GM06990 (cell line): Measurements from ENCODE around the gene MPPED1.
A peak's percentile ranks its signal among the peaks of the same experiment; 100 is the strongest.

Experiments used
- DNase-seq: peaks from one replicate; pipeline ENCODE4 v3.0.0-alpha.2; 2011; ENCODE audit not compliant: insufficient read length; ENCODE audit errors: extremely low read depth
- H3K27me3 ChIP-seq: replicated peaks from 2 replicates; pipeline ENCODE4 v1.6.0; 2011; ENCODE audit warnings: low read length; ENCODE audit not compliant: control insufficient read depth, insufficient read depth
- H3K36me3 ChIP-seq: 2 replicates; pipeline ENCODE4 v1.5.1; 2011; ENCODE audit warnings: low read length; ENCODE audit not compliant: control insufficient read depth, insufficient read depth
- H3K4me3 ChIP-seq: replicated peaks from 2 replicates; pipeline ENCODE4 v1.5.1; 2011; ENCODE audit warnings: low read depth, mild to moderate bottlenecking, control low read depth, low read length
- CTCF ChIP-seq: IDR thresholded peaks from 2 replicates; pipeline ENCODE4 v1.5.1; 2011; ENCODE audit warnings: low read length, control low read depth, mild to moderate bottlenecking, inconsistent platforms; ENCODE audit not compliant: insufficient read depth, poor library complexity, severe bottlenecking

Gene MPPED1

GRCh38 chr22:43477966-43478365, 66.2 kb downstream of the MPPED1 start:
- DNase-seq = no peak
- no peak overlapping the region for H3K4me3 ChIP-seq
- H3K36me3 ChIP-seq = no peaks in the 10 kb centered on the region
- no peaks in the 10 kb centered on the region; the same call in 1 of the 2 replicates for H3K27me3 ChIP-seq
- TF ChIP-seq CTCF = no peak

GRCh38 chr22:43478621-43479300, 66.9 kb downstream of the MPPED1 start:
- no peak for TF ChIP-seq CTCF
- Histone ChIP-seq H3K4me3 (no peak overlapping the region), H3K36me3 (no peaks in the 10 kb centered on the region), H3K27me3 (no peaks in the 10 kb centered on the region; the same call in 1 of the 2 replicates)
- no peak for DNase-seq

- no peak for TF ChIP-seq CTCF
- Histone ChIP-seq H3K4me3 (no peak overlapping the region), H3K27me3 (no peaks in the 10 kb centered on the region; the same call in 1 of the 2 replicates), H3K36me3 (no peaks in the 10 kb centered on the region)
- DNase-seq = no peak
These were observed 67.6 kb downstream of the MPPED1 start for GRCh38 chr22:43479301-43479950.

- H3K27me3 ChIP-seq = no peaks in the 10 kb centered on the region
- no peak for TF ChIP-seq CTCF
- DNase-seq = no peak
- H3K4me3 ChIP-seq = no peak overlapping the region
- no peaks in the 10 kb centered on the region for H3K36me3 ChIP-seq
These were observed 68.1 kb downstream of the MPPED1 start for GRCh38 chr22:43479962-43480361.

- peak; percentile 39 for TF ChIP-seq CTCF
- Histone ChIP-seq H3K36me3 (no peaks in the 10 kb centered on the region), H3K27me3 (no peaks in the 10 kb centered on the region; the same call in 1 of the 2 replicates), H3K4me3 (no peak overlapping the region)
- DNase-seq = no peak
These were observed 69.9 kb downstream of the MPPED1 start for GRCh38 chr22:43481568-43482317.
